HUDEP-2 (cell line): ENCODE results near the gene WDR70.
A peak's percentile ranks its signal among the peaks of the same experiment; 100 is the strongest.
"Not testable (repeated sequence)": the region's sequence is repeated elsewhere in the genome, so short reads cannot be mapped to it uniquely, and the experiment has no call there.

Source experiments
- DNase-seq, 76 experiments: peaks; one replicate each; lab custom pipeline; 2025; ENCODE audit not compliant: unreplicated experiment in 76 of 76; lab: John Stamatoyannopoulos, UW

Gene WDR70

DNA sequence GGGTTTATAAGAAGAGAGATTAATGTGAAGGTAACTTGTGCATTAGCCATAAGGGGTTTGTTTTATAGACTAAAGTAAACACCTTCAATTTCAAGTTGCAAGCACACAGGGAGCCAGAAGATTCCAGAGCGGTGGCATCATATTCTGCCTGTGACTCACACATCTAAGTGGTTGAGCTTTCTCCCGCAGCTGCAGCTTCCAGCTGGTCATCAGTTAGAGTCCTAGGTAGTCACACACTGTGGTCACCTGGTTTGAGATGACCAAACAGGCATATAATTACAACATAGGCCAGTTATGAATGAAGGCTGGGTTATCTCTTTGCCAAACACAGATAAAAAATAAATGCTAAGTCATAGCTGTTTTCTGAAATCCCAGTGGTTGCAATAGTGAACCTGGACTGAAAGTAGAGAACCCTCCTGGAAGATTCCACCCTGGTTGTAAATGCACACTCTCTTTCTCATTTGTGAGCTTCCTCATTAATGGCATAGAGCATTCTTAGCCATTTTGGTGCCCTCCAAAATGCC is 289.5 kb downstream of the WDR70 start:
- DNase-seq: peak in 11 of 76 experiments; percentile 1 to 39 (median 10)

DNA sequence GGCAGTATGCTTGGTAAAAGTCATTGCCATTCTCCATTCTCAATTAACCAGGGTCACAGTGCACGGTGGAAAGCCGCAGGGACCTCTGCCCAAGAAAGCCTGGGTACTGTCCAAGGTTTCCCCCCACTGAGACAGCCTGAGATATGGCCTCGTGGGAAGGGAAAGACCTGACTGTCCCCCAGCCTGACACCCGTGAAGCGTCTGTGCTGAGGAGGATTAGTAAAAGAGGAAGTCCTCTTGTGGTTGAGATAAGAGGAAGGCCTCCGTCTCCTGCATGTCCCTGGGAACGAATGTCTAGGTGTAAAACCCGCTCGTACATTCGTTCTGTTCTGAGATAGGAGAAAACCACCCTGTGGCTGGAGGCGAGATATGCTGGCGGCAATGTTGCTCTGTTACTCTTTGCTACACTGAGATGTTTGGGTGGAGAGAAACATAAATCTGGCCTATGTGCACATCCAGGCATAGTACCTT is 293.0 kb downstream of the WDR70 start:
- peak in 74 of 76 experiments; percentile 14 to 91 (median 74) for DNase-seq

DNA sequence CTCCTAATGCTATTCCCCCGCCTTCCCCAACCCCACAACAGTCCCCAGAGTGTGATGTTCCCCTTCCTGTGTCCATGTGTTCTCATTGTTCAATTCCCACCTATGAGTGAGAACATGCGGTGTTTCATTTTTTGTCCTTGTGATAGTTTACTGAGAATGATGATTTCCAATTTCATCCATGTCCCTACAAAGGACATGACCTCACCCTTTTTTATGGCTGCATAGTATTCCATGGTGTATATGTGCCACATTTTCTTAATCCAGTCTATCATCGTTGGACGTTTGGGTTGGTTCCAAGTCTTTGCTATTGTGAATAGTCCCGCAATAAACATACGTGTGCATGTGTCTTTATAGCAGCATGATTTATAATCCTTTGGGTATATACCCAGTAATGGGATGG is 295.2 kb downstream of the WDR70 start:
- not testable (repeated sequence) for DNase-seq

DNA sequence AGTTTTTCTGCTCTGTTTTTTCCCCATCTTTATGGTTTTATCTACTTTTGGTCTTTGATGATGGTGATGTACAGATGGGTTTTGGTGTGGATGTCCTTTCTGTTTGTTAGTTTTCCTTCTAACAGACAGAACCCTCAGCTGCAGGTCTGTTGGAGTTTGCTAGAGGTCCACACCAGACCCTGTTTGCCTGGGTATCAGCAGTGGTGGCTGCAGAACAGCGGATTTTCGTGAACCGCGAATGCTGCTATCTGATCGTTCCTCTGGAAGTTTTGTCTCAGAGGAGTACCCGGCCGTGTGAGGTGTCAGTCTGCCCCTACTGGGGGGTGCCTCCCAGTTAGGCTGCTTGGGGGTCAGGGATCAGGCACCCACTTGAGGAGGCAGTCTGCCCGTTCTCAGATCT is 300.2 kb downstream of the WDR70 start:
- not testable (repeated sequence) for DNase-seq

DNA sequence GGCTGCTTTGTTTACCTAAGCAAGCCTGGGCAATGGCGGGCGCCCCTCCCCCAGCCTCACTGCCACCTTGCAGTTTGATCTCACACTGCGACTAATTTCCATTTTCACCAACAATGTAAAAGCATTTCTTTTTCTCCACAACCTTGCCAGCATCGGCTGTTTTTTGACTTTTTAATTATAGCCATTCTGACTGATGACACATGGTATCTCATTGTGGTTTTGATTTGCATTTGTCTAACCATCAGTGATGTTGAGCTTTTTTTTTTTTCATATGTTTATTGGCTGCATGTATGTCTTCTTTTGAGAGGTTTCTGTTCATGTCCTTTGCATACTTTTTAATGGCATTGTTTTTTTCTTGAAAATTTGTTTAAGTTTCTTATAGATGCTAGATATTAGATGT is 300.8 kb downstream of the WDR70 start:
- DNase-seq: not testable (repeated sequence)

DNA sequence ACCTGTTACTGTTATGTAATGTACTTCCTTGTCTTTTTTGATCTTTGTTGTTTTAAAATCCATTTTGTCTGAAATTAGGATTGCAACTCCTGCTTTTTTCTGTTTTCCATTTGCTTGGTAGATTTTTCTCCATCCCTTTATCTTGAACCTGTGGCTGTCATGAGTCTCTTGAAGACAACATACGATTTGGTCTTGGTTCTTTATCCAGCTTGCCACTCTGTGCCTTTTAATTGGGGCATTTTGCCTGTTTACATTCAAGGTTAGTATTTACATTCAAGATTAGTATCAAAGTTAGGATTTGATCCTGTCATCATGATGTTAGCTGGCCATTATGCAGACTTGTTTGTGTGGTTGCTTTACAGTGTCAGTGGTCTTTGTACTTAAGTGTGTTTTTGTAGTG is 304.0 kb downstream of the WDR70 start:
- DNase-seq: no peak

DNA sequence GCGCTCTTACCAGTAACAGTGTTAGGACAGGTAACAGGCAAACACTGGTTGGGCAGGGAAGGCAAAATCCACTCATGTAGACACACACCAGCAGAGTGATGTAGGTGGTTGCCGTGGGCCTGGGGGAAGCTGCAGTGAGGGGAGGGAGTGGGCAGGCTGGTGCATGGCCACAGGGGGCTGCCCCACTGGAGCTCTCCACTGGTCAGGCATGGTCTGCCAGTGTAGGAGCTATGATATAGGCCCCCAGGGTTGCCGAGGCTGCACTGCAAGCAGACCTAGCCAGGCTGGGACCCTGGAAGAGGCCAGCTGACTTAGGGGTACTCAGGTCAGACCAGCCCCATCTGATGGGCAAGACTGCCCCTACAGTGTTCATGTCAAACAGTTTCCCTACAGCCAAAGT is 306.1 kb downstream of the WDR70 start:
- no peak for DNase-seq

DNA sequence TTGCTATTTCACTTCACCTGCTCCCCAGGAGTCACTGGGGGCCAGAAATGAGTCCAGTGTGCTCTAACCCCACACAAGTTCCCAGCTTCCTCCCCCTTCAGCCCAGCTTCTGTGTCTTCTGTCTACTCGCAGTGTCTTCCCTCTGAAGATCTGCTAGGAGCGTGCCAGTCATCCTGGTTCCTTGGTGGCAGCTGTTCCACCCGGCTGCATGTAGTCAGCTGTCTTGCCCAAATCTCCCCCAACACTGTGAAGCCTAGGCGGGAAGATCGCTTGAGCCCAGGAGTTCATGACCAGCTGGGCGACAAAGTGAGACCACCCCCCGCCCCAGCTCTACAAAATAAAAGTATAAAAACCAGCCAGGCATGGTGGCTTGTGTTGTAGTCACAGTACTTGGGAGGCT is 306.7 kb downstream of the WDR70 start:
- no peak for DNase-seq

DNA sequence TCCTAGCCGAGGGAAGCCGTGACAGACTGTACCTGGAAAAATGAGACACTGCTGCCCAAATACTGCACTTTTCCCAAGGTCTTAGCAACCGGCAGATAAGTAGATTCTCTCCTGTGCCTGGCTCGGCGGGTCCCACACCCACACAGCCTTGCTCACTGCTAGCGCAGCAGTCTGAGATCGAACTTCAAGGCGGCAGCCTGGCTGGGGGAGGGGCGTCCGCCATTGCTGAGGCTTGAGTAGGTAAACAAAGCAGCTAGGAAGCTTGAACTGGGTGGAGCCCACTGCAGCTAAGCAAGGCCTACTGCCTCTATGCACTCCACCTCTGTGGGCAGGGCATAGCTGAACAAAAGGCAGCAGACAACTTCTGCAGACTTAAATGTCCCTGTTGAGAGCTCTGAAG is 309.8 kb downstream of the WDR70 start:
- not testable (repeated sequence) for DNase-seq

DNA sequence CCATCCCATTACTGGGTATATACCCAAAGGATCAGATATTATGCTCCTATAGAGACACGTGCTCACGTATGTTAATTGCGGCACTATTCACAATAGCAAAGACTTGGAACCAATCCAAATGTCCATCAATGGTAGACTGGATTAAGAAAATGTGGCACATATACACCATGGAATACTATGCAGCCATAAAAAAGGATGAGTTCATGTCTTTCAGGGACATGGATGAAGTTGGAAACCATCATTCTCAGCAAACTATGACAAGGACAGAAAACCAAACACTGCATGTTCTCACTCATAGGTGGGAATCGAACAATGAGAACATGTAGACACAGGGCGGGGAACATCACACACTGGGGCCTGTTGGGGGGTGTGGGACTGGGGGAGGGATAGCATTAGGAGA is 315.2 kb downstream of the WDR70 start:
- DNase-seq: not testable (repeated sequence)

DNA sequence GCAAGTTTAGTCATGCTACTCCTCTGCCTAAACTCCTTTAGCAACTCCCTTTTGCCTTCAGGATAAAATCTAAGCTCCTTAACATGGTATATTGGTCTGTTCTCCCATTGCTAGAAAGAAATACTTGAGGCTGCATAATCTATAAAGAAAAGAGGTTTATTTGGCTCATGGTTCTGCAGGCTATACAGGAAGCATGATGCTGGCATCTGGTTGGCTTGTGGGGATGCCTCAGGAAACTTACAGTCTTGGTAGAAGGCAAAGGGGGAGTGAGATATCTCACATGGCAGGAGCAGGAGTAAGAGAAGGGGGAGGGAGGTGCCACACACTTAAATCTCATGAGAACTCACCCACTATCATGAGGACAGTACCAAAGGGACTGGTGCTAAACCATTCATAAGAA is 315.7 kb downstream of the WDR70 start:
- DNase-seq: no peak

DNA sequence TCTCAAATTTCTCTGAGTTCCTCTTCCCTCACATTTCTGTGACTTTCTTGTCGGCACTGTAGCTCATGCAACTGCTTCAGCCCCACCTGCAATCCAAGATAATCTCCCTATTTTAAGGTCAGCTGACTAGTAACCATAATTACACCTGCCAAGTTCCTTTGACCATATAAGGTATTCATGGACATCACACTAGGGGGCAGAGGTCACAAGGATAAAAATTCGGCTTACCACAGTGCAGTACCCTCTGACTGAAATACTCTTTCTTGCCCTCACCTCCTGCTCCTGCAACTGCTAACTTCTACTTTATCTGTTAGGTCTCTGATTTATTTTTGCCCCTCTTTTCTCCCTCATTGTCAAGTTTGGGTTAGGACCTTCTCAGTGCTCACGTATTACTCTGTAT is 316.5 kb downstream of the WDR70 start:
- DNase-seq: no peak

DNA sequence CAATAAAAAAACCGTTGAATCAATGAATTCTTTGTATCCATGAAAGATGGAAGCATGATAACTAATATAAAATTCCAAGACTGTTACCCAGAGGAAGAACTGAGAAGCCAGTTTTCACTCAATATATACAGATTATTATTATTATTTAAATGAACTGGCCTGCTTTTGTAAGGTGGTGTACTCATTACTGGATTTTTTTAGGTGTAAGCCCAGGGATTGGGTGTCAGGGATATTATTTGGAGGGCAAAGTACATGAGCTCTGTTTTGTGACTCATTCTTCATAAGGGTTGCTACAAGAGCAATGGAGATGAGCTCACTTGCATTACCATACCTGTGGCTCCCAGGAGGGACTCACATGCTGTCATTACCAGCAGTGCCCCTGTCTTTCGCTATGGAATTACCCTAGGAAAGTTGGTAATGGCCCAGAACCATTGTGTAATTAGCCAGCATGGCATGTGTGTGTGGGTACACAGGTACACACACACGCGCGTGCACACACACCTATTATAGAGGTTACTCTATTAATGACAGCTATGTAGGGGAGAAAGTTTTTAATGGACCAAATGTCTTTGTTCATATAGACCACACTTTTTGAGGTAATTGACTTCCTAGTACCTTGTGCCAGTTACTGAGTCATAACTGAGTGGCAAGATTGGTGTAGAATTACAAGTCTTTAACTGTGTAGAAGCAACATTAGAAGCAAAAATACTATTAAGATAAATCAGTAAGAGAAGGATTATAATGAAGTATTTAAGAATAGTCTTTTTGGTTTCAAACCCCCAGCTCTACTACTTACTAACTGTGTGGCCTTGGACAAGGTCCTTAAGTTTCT is 317.3 kb downstream of the WDR70 start:
- DNase-seq: no peak

DNA sequence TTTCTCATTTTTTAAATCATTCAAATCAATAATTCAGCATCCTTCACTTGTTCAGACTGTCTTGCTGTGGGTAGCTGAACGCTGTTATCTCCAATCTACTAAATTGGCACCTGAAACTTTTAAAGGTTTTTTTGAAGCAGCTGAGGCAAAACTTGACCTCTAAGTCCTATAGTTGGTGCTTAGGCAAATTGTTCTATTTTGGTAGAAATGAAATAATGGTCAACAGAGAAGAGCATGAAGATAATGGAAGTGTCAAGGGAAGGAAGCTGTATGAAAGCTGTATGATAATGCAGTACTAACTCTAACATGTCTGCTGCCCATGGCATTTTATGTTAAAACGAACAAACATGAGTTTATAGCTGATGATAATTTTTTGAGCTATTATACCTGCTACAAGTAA is 322.8 kb downstream of the WDR70 start:
- DNase-seq: no peak

DNA sequence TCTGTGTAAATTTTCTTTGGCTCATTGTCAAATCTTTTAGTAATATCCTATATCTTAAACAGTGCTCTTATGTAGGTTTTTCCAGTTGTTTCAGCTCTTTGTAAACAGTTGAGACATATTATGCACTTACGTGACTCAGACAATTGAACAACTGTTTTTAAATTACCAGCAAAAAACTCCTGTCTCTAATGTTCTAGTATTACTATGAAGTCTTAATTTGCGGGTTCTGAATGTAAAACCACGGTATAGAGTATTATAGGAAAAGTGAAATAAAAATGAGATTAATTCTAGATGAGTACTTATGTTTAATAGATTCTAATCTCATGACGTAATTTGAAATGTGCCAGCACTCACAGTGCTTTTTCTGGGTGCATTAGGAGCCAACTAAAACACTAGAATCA is 324.7 kb downstream of the WDR70 start:
- no peak for DNase-seq

DNA sequence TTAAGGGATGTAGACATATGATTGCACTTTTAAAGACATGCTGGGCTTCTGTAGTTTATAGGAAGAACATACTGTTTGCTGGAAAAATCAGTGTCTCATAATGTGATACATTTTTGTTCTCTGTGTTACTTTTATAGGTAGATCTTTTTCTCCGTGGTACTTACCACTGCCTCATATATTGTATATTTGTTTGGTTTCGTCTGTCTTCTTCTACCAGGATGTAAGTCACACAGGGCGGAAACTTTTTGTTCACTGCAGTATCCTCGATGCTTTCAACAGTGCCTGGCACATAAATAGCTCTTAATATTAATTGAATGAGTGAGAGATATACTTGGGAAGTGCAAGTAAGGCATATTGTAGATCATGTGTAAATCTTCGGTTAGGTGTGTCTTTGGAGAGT is 325.3 kb downstream of the WDR70 start:
- no peak for DNase-seq

DNA sequence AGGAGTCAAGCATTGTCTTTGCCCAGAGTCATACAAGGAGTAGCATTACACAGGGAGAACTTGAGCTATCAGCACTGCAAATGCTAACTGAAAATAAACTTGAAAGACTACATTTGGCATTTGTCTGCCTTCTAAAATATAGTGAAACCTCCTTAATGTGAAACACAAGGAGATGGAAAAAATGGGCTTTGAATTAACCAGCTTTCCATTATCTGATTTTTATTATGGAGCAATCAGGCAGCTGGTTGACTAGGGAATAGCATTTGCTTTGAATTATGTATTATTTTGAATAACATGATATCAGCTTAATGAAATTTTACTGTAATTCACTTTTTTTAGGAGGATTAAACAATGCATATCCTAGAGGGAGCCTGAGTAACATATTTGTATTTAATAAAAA is 329.9 kb downstream of the WDR70 start:
- no peak for DNase-seq

DNA sequence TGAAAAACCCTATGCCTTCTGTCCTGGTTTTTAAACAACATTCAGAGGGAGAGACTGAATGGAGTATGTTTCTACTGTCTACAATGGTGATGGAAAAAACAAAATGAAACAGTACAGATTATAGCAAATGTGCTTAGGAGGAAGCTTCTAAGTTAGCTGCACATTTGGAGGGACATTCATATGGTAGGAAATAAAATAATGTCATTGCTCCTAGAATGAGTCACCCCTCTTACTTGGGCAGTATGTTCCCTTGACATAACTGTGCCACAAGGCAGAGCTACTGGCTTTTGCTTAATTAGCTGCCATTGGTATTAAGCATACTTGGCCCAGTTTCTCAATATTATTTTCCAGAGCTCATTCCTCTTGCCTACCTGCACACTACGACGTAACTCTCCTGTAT is 331.8 kb downstream of the WDR70 start:
- DNase-seq: no peak

DNA sequence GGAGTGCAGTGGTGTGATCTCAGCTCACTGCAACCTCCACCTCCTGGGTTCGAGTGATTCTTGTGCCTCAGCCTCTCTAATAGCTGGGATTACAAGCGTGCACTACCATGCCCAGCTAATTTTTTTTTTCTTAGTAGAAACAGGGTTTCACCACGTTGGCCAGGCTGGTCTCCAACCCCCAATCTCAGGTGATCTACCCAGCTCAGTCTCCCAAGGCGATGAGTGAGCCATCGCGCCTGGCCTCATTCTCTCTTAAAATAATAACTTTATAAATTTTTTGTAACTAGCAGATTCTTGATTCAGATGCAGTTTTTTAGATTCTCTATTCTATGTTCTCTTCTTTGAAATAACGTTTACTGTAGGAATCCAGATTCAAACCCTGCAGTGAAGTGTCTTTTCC is 333.6 kb downstream of the WDR70 start:
- DNase-seq: no peak

DNA sequence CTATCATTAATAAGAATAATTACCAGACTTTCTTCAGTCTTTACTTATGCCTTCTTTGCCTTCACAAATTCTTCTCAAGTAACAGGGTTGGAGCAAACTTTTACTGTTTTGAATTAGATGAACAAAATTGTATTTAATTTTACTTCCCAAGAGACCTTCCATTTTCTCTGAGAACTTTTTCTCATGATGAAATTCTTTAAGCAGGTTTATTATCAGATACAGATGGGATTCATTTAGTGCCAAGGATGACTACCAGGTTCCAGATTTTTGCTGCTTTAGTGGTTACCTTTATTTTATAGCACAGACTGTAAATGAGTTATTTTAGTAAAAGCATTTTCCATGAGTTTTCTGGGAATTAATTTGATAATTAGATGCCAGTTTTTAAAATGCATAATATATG is 335.6 kb downstream of the WDR70 start:
- no peak for DNase-seq

DNA sequence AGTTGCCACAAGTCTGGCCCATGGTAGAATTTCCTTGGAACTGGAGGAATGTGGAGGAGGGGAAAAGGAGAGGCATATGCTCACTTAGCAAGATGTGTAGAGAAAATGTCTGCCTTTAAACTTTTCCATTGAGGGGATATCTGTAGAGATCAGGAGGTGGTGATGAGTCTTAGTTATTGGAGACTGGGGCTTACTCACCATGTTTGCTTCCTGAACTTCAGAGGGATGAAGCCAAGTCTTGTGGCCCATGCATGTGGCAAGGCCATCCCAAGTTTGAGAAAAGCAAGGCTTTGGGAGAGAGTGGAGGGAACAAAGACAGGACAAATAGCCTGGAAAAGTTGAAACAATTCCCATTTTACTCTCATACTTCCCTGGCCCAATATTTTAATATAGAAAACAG is 336.2 kb downstream of the WDR70 start:
- DNase-seq: no peak

DNA sequence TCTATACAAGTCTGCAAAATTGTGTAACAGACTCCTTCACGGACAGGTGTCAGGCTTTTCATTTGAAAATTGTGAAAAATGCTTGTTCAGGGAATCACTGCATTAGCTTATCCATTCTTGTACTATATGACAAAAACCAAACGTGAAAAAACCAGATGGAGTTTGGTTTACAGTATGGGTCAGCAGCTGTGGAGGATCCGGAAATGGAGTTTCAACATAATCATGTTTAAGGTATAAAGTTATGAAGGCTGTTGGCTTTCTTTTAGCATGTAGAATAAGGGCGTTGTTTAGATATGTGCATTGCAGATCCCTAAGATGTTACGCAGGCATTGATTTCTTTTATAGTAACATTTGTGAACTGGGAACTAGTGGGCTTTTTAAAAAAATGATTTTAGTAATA is 336.9 kb downstream of the WDR70 start:
- DNase-seq: no peak
